Stimulated activated CD8-positive, alpha-beta memory T cell treated with anti-CD3 and anti-CD28 coated beads, Interleukin-15, amount 100 ng/mL, for 24 hours (primary cell): ENCODE measurements around the gene LANCL1.

Experiments
- DNase-seq: peaks from one replicate; pipeline ENCODE4 v3.0.0-alpha.2; 2020; ENCODE audit warnings: low read depth

The LANCL1 gene, protein sequence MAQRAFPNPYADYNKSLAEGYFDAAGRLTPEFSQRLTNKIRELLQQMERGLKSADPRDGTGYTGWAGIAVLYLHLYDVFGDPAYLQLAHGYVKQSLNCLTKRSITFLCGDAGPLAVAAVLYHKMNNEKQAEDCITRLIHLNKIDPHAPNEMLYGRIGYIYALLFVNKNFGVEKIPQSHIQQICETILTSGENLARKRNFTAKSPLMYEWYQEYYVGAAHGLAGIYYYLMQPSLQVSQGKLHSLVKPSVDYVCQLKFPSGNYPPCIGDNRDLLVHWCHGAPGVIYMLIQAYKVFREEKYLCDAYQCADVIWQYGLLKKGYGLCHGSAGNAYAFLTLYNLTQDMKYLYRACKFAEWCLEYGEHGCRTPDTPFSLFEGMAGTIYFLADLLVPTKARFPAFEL

DNA sequence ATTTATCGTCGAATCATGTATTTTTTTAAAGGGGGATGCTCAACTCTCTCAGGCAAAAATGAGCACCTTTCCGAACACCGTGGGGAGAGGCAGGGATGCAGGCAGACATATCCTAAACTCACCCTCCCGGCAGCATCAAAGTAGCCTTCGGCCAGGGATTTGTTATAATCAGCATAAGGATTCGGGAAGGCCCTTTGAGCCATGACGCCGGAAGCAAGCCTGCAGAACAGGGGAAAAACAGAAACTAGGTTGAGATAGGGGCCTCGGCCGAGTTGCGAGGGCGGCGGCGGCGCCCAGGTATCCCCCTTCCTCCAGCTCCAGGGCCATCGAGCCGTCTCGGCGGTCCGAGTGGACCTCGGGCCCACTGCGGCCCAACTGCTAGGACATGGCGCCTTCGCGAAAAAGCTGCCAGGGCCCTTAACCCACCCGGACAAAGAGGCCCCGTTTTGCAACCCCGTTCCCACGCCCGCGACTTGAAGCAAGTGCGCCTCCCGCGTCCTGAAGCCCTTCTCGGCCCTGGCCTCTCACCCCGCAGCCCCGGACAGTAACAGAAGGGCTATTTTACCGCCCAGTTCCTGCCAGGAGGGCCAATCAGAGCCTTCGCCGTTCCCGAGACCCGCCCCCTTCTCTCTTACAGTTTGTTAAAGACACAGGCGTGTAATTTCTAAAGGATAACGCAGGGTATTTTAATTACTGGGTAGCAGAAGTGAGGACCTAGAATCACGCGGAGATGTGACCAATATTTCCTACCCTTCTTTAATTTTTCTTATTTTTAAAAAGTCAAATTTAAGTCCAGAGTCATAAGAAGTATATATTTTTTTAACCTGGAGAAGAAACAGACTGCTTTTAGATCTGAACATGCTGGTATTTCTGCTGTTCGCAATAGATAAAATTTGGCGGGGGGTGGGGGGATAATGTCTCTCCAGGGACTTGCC, at the start of gene LANCL1:
Gene LANCL1, minus strand, starts transcription at position 566 of the 935 bp plus-strand sequence. Its CDS starts 363 bp downstream, at position 203.
- DNase-seq = peak; percentile 47

DNA sequence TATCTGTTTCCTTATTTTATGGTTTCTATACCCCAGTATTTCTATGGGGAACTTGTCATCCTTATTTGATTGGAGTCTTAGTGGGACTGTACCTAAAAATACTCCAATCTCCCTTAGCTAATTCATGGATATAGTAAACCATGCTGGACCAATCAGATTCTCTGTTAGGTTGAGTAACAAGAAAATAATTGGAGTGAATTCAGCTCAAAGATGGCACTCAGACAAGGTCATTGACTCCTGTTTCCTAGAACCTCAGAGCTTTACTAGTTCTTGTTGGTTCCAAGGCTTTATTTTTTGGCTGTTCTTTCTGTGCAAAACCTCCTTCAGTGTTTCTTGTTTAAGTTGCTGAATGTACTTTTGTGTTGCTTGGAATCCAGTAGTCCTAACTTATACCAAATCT, 48.0 kb upstream of the LANCL1 start:
- DNase-seq = no peak

DNA sequence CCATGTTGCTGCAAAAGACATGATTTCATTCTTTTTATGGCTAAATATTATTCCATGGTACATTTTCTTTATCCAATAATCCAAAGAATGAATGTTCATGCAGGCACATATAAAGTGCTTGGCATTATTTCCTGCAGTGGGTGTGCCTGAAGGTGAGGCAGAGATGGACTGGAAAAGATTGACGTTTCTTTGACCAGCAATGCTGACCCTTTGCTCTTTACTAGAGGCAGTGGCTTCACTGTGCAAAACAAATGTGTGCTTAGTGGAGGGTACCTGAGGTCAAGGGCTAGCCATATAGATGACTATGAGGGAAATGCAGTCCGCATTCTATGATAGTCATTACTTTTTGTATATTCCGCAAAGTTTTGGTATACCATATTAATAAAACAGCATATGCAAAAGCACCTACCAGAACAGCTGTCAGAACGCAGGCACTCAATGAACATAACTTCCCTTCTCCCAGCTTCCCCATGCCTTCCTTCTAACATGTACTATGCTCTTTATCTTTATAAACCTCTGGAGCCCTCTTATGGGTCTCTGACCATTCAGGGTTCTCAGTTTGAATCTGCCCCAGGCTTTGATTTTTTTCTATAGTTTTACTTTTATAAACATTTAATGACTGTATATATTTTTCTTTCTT, 47.2 kb upstream of the LANCL1 start:
- DNase-seq = no peak

DNA sequence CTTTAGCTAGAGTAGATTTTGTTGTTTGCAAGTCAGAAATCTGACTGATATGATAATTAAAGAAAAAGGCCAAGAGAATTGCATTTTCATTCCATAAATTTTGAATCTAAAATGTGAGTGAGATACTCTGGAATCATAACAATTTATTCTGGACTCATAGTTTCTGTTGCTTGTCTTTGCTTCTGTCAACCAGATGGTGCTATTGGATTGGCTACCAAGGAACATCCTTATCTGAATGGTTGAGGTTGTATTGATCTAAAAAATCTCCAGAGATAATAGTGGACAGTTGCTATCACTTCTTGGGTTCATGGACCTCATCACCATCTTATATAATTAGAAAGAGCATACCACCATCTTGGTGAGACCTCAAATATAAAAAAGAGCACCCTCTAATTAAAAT, 45.8 kb upstream of the LANCL1 start:
- no peak for DNase-seq

DNA sequence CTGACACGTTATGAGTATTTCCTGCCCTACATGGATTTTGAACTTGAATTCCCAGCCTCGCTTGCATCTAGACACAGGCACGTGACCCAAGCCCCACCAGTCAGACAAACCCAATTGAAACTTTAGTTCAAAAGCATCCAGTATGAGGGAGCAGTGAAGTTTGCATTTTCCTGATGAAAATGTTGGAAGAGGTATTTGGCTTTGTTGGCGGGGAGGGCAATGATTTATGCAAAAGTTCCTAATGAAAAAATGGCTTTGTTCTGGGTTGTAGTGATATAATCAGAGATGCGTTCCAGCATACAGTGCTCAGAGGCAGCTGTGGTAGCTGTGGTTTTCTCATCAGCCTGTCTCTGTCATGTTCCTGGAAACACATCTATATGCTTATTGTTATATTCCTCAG, 43.0 kb upstream of the LANCL1 start:
- DNase-seq = no peak

DNA sequence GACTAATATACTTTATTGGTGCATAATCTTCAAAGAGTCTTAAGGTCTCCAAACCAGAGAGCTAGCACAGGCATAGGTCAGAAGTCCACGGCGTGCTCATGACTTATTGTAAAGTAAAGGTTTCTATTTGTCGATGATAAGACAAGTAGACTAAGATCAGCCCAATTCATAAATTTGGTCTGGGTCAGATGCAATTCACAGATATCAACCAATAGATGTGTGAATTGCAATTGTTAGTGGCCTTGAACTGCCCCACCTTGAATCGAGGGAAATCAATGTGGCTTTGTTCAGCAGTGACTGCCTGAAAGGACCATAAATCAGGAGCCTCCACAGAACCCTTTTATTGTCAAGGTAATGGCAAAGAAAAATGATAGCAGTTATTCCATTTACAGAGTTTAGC, 40.7 kb upstream of the LANCL1 start:
- no peak for DNase-seq

DNA sequence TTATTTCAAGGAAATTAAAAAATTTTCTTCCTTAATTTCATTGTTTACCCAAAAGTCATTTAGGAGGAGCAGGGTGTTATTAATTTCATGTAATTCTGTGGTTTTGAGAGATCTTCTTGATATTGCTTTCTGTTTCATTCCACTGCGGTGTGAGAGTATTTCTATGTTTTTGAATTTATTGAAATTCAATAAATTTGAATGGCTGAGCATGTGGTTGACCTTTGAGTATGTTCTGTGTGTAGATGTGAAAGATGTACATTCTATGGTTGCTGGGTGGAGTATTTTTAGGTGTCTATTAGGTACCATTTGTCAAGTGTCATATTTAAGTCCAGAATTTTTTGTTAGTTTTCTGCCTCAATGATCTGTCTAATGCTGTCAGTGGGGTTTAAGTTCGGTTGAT, 39.4 kb upstream of the LANCL1 start:
- no peak for DNase-seq

DNA sequence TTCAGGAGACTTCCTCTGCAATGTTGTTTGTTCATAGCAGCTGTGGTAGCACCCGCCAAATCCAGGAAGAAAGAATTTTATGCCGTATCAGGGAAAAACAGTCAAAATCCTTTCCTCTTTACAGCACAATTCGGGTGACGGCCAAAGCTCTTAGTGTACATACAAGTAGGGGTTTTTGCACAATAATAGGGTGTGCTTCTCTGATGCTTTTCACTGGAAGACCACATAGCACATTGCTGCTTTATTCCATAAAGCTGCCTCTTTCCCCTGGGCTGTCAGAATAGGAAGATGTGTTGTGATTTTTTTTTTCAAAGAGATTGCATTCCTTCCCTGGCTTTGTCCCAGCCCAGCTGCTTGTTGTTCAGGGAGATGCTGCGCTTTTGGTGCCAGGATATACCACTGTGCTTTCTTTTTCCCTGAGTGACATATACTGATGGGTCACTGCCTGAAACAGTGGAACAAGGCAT, 27.2 kb upstream of the LANCL1 start:
- no peak for DNase-seq

DNA sequence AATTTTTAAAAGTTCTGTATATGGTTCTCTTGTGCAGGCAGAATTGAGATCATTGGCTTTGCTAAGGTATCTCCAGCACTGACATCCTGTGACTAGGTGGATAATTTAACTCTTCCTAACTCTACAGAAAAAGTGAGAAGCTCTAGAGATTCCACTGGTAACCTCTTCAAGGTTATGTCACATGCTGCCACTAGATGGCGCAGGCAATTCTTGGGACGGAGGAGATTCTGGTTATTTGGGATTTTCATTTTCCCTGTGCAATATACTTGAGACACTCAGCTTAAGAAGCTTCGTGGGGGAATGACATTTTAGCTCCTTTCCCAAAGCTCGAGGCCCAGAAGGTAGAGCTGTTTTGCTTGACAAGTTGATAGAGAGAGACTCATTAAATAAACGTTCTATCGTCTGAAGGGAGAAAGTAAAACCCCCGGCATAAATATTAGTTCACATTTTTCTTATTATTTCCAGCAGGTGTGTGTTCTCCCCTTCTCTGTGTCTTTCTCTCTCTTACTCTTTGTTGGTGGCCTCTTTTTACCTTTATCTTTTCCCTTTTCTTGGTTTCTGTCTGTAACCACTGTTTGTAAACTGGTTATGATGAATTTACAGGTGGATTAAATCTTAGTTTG, 26.6 kb upstream of the LANCL1 start:
- DNase-seq = no peak

DNA sequence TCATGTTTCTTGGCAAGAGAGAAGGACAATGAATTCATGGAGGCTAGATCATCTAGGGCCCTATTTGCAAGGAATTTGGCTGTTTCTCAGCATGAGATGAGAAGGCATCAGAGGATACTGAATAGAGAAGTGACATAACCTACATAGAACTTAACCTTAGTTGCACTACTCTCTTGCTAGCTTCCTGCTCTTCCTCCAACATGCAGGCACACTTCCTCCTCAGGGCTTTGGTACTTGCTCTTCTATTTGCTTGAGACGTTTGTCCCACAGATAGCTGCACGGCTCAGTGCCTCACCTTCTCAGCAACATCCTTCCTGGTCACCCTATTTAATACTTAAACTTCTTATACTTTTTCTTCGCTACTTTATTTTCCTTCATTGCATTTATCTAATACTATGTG, 20.0 kb upstream of the LANCL1 start:
- DNase-seq = no peak

DNA sequence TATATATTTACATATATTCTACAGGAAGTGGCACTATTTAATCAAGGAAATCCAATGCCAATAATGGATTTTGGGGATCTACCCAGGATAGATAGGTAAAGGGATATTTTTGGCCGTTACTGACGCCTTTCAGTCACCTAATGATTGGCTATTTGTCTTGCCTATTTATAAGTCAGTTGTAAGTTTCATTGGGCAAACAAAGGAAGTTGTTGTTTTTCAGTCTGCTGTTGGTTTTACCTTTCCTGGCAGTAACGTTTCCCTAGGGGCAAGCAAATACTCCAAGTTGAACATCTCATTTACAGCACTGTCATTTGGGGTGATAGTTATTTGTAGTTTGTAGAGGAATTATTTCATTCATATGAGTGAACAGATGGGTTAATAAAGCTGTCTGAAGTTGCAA, 17.0 kb upstream of the LANCL1 start:
- no peak for DNase-seq

DNA sequence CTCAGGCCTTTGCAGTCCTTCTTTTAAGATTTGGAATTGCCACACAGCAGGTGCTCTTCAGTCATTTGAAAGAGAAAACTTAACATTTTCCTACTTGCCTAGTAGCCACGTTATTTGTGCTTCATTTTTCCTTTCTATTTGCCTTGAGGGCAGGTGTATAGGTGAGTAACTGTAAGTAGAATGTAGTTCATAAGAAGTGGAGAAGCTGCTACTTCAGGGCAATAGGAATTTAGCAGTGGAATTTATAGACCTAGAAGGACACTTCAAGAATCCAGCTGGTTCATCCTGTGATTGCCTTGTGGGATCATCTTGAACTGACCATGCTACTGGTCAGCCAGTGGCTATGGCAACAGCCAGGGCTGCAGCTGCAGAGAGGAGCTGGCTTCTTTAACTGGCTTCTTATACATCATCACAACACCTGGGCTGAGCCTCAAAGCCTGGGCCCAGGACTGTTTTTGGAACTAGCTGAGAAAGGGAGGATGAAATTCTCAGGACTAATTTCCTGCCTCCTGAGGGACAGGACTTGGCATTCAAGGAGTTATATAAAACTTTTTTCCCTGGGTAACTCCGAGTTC, 5.1 kb upstream of the LANCL1 start:
- no peak for DNase-seq

DNA sequence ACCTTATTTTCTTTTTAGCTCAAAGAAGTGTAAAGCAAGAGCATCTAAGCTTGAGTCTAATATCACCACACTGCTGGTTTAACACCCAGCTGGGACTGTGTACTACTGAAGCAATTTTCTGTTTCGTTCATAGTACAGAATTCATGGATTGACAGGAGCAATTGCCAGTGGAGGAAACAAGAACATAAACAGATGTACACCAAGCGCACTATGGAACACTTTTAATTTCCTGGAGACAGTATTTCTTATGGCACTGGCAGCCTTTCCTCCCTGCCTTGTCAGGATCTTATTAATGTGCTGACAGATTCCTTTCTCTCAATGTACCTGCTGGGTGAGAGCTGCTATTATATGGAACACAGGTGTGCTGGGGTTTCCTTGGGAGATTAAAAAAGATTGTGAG, 4.2 kb upstream of the LANCL1 start:
- DNase-seq = no peak

DNA sequence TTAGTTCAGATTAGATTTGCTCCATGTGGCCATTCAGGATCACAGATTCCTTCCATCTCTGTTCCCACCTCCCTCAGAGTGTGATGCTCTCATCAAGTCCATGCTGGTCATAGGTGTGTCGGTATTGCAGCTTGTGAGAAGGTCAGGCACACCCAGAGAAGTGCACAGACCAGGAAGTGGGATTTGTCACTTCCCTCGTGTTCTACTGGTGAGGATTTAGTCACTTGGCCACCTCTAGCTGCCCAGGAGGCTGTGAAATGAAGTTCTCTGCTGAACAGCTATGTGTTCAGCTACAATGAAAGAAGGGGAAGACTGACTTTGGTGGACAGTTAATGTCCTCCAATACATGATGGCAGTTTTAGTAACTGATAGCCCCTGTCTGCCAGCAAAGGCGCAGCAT, 3.5 kb upstream of the LANCL1 start:
- no peak for DNase-seq

DNA sequence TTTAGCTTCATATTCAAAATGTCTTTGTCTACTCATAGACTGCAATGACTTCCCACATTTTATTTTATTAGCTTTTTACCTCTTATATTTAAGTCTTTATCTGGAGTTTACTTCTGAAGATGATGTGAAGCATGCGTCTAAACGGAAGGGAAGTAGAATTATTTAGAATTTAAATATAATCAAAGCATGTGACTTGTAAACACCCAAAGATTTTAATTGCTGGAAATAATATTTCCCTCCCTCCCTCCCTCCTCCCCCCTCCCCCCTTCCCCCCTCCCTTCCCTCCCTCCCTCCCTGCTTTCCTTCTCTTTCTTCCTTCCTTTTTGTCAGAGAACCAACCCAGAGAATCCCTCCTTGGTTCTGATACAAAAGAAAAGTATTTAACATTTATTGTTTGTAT, 2.1 kb upstream of the LANCL1 start:
- no peak for DNase-seq

DNA sequence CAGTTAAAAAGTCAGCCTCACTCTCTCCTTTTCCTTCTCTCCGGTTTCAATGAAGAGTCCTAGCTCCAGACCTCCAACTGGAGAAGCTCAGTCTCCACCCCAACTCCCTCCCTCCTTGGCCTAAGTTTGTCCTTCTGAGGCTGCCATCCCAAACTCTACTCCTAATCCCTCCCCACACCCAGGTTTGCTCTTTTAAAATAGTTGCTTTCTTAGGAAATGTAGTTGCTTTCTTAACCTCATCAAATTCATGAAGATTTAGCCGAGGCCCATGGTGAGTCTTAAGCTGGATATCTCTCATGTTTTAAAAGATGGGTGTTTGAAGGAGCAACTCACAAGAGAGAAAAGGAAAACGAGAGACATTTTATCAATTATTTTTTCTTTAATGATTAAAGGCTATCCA, 937 bp upstream of the LANCL1 start:
- no peak for DNase-seq

DNA sequence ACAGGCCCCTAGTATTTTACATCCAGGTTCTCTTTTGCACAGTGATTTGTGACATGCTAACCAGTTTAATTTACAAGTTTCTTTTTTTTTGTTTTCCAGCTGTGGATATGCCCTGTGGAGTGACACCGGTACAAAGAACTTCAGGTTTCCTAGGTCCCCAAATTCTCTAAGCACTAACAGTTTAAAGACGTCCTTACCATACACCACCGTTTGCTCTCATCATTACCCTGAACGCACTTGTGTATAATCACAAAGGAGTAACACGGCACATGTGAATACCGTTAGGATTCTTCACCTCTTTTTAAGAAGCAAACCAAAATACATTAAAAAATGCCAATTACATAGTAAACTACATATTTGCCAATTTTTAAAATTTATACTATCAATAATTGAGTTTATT, 853 bp downstream of the LANCL1 start:
- no peak for DNase-seq

DNA sequence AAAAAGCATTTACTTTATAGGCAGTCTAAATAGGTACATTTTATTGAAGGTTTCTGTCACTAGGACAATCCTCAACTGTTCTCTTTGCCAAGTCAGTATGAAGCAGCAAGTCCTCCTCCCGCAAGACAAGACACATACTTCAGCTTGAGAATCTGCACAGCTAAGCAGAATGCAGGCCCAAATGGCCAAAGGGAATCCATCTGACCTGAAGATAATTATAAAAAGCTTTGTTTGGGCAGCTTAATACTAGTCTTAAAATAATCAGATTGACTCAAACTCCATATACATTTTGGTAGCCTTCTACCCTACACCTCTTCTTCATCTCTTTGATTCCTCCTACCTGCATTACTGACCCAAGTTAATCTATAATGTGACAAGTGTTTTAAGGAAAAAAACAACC, 1.8 kb downstream of the LANCL1 start:
- no peak for DNase-seq

DNA sequence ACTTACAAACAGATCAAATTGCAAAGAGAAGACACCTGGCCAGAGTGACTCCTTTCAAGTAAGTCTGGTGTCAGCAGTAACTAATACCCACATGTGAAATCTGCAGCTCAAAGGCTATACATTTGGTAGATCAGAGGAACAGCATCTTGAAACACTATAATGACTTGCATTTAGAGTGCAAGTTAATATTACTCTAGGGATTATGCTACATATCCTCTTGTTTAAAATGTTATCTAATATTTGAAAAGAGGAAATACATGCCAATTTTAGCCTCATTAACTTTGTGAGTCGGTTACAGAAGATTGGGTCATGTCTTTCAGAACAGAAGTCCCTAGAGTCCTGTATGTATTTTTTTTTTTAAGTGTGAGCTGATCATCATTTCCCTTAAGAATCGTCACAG, 15.2 kb downstream of the LANCL1 start:
- no peak for DNase-seq

DNA sequence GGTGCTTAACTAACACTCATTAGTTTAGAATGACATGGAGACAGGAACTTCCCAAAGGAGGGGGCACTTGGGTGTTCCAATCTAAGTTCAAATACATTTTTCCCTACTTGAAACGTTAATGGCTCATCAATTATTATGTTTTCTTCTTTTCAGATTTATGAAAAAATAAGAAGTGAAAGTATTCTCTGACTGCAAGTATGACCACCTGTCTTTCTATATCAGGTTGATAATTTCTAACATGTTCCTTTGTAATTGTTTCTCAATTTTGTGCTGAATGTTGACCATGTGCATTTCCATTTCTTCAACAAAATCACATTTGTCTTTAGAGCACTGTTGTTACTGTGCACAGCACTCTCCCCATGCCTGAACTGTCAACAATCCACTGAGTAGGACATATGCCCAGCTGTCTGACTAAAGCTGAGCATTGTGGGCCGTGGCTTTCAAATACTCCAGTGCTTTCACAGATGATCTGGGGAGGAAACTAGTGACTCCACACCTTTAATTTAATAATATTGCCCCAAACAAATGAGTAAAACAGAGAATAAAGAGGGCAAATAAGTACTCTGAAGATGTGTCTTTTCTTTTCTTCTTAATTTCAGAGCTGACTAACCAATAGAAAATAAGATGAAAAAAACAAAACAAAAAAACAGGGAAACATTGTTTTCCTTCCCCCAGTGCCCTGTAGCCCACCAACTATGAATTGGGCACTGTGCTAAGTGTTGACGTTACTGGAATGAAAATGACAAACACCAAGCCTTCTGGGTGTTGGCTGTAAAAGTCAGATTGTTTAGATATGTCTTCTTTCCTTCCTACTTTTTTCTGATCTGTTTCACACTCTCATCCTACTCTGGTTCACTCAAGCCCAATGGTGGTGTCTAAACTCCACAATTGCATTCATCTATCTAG, 16.0 kb downstream of the LANCL1 start:
- no peak for DNase-seq

DNA sequence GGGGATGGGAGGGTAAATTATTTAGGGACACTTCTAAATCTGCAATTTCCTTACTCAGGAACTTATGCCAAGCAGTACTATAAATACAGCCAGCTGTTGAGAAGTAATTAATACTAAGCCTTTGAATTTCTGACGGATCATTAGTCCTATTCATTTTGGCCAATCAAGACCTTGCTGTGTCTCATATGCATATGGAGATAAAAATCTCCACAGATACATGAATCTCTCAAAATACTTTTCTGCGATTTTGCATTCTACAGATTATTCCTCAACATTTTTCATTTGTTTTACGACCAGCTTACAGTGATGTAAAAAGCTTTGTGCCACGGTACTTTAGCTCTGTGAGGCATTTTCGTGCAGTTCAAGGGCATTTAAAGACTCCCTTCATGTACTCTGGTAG, 16.7 kb downstream of the LANCL1 start:
- no peak for DNase-seq
